ENCODE results near the gene RFLNA. TPM values are rescaled to one million over a fixed set of nuclear protein-coding genes. Genes with fewer than 3 reads are reported as not detected.

RFLNA gene
- total RNA-seq, 1 donor from 2014 or later = 36.9 TPM

- TF ChIP-seq, protein P1, sequence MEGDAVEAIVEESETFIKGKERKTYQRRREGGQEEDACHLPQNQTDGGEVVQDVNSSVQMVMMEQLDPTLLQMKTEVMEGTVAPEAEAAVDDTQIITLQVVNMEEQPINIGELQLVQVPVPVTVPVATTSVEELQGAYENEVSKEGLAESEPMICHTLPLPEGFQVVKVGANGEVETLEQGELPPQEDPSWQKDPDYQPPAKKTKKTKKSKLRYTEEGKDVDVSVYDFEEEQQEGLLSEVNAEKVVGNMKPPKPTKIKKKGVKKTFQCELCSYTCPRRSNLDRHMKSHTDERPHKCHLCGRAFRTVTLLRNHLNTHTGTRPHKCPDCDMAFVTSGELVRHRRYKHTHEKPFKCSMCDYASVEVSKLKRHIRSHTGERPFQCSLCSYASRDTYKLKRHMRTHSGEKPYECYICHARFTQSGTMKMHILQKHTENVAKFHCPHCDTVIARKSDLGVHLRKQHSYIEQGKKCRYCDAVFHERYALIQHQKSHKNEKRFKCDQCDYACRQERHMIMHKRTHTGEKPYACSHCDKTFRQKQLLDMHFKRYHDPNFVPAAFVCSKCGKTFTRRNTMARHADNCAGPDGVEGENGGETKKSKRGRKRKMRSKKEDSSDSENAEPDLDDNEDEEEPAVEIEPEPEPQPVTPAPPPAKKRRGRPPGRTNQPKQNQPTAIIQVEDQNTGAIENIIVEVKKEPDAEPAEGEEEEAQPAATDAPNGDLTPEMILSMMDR (IDR thresholded peaks at IDR 0.05; ENCODE audit: partially characterized antibody, unreplicated experiment) = no peak
- Mint-ChIP-seq H3K36me3 (ENCODE audit: unreplicated experiment) (peaks cover 4% of the 10 kb centered on the region), H3K4me1 (ENCODE audit: low read depth, unreplicated experiment) (peaks cover 17% of the 10 kb centered on the region), H3K9me3 (ENCODE audit: unreplicated experiment) (no peaks in the 10 kb centered on the region), H3K4me3 (ENCODE audit: unreplicated experiment) (no peak overlapping the region), H3K27ac (ENCODE audit: unreplicated experiment) (no peak overlapping the region), H3K27me3 (ENCODE audit: unreplicated experiment) (no peaks in the 10 kb centered on the region)
- no peak for DNase-seq
These were observed 41.9 kb upstream of the RFLNA start for GRCh38 chr12:124252964-124253363.

GRCh38 chr12:124254126-124254525 lies 40.8 kb upstream of the RFLNA start:
- TF ChIP-seq, protein P1 (IDR thresholded peaks at IDR 0.05; ENCODE audit: partially characterized antibody, unreplicated experiment) = no peak
- peaks cover 3% of the 10 kb centered on the region for H3K9me3 Mint-ChIP-seq (ENCODE audit: unreplicated experiment)
- DNase-seq = no peak
- H3K36me3 Mint-ChIP-seq (ENCODE audit: unreplicated experiment) = peaks cover 4% of the 10 kb centered on the region
- H3K4me3 Mint-ChIP-seq (ENCODE audit: unreplicated experiment) = no peak overlapping the region
- H3K4me1 Mint-ChIP-seq (ENCODE audit: low read depth, unreplicated experiment) = peaks cover 26% of the 10 kb centered on the region
- H3K27ac Mint-ChIP-seq (ENCODE audit: unreplicated experiment) = no peak overlapping the region
- peaks cover 7% of the 10 kb centered on the region for H3K27me3 Mint-ChIP-seq (ENCODE audit: unreplicated experiment)

DNA sequence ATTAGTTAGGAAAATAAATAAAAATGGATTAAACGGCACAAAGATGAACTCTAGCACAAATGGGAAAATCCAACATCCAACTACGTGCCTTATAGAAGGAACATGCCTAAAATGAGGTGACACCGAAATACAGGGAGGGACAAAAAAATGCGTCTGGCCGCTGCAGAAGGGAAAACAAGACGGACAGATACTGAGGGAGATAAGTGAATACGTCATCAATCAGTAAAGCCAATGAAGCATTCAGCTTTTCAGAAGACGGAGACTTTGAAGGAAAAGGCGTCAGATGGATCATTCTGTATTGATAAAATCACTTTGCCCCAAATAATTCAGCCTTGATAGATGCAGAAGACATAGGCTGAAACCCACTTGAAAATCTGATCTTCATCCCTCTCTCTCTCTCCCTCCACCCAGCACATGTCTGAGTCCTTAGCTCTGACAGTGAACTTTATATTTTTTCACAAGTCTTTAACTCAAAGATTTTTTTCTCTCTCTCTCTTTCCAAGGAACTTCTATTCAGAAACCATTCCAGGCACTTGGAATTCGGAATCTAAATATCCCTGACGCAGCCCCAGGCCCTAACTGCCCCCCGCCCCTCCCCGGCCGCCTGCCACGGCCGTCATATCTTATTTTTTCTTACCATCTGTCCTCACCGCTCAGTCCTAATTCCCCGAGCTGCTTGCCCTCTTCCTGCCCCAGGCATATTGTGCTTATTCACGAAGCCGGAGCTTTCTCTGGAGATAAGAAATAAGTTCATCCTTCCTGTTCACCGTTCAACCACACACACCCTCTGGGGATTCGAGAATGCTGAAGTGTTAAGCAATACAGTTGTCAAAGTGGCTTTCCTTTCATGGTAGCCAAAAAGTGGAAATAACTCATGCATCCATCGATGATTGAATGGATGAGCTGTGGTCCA lies 35.5 kb upstream of the RFLNA start:
- Mint-ChIP-seq H3K9me3 (ENCODE audit: unreplicated experiment) (peaks cover 11% of the 10 kb centered on the region), H3K4me3 (ENCODE audit: unreplicated experiment) (peak overlapping the region; percentile 78)

GRCh38 chr12:124261885-124262284 lies 33.0 kb upstream of the RFLNA start:
- no peak overlapping the region for H3K4me3 Mint-ChIP-seq (ENCODE audit: unreplicated experiment)

More for the DNA sequence above, 35.5 kb upstream of the RFLNA start:
- Mint-ChIP-seq H3K27me3 (ENCODE audit: unreplicated experiment) (peaks cover 16% of the 10 kb centered on the region), H3K4me1 (ENCODE audit: low read depth, unreplicated experiment) (peaks cover 39% of the 10 kb centered on the region), H3K36me3 (ENCODE audit: unreplicated experiment) (peaks cover 4% of the 10 kb centered on the region), H3K27ac (ENCODE audit: unreplicated experiment) (peak overlapping the region; percentile 87)
- DNase-seq = no peak
- TF ChIP-seq, protein P1 (IDR thresholded peaks at IDR 0.05; ENCODE audit: partially characterized antibody, unreplicated experiment) = no peak

More at GRCh38 chr12:124261885-124262284, 33.0 kb upstream of the RFLNA start:
- Mint-ChIP-seq H3K4me1 (ENCODE audit: low read depth, unreplicated experiment) (peaks cover 30% of the 10 kb centered on the region), H3K27ac (ENCODE audit: unreplicated experiment) (no peak overlapping the region), H3K36me3 (ENCODE audit: unreplicated experiment) (peaks cover 8% of the 10 kb centered on the region), H3K27me3 (ENCODE audit: unreplicated experiment) (peaks cover 19% of the 10 kb centered on the region), H3K9me3 (ENCODE audit: unreplicated experiment) (peaks cover 12% of the 10 kb centered on the region)
- TF ChIP-seq, protein P1 (IDR thresholded peaks at IDR 0.05; ENCODE audit: partially characterized antibody, unreplicated experiment) = no peak
- DNase-seq = no peak

All from glutamatergic neuron (in vitro differentiated cells).